DMS 273 treated with DMSO at 0.1 percent for 48 hours (cell line): ENCODE results near the gene OLAH.
"Not testable (repeated sequence)": the region's sequence is repeated elsewhere in the genome, so short reads cannot be mapped to it uniquely, and the experiment has no call there.

ENCODE experiments used
- DNase-seq: peaks from one replicate; lab custom pipeline; 2025; lab: John Stamatoyannopoulos, UW

OLAH gene

DNA sequence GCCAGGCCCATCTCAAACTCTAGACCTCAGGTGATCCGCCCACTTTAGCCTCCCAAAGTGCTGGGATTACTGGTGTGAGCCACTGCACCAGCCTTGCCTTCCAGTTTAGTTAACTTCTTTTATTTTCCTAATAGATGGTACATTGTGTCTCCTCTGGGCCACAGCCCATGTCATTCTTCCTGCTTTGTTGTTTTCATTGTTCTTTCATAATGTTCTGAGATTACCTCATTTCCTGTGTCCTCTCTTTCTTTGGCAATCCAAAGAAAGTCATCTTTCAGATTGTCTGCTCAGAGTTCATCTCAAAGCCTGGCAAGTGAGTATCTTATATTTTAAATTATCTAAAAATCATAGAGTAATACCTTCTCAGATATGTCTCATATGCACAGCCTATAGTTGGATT lies at the start of gene OLAH:
Gene OLAH (plus strand): TSS at position 270 of the 400 bp plus-strand sequence. CDS start 3,346 bp downstream, outside the sequence.
- no peak for DNase-seq

DNA sequence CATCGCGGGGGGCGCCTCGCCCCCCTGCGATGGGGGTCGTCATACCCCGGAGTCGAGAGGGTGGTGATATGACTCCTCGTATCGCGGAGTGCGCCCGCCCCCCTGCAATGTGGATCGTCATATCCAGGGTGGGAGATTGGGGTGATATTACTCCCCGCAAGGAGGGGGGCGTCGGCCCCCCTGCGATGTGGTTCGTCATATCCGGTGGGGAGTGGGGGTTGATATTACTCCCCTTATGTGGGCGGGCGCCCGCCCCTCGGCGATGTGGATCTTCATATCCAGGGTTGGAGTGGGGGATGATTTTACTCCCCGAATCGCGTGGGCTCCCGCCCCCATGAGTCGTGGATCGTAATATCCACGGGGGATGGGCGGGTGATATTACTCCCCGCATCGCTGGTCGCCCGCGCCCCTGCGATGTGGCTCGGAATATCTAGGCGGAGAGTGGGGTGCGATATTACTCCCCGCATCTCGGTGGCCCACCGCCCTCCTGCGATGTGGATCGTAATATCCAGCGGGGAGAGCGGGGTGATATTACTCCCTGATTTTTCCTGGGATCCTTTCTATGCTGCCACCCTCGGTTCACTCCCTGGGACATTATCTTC lies 47.7 kb upstream of the OLAH start:
- DNase-seq: no peak

DNA sequence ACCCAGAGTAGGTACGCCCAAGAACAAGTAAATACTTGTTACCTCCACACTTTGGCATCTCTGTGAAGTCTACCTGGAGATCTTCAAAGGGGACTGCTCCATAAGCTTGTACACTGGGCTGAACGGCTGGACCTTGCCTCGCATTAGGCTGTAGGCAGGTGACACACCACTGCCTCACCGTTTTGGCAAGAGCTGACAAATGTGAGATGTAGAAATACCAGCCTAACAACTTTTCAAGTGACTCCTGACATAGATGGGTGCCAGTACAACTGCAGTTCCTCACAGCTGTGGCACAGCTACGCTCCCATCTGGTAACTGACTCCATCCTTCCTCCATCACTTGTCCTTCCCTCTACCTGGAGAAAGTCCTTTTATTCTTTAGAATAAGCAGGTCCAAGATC lies 30.2 kb upstream of the OLAH start:
- DNase-seq: not testable (repeated sequence)

DNA sequence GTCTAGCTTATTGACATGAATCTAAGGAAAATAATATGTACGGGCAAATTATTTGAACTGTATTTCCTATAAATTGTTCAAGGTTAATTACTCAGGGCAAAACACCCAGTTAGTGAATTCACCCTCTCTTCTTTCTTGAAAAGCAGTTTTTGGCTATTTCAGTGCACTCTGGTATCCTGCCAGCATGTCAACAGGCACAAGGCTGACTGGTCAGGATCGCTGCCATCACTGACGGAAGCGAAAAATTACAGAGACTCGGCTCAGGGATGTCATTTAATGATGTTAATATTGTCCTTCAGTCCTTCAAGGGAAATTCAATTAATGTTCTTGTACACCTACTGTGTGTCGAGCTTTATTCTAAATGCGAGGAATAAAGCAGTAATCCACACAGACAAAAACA lies 28.3 kb upstream of the OLAH start:
- DNase-seq: no peak

DNA sequence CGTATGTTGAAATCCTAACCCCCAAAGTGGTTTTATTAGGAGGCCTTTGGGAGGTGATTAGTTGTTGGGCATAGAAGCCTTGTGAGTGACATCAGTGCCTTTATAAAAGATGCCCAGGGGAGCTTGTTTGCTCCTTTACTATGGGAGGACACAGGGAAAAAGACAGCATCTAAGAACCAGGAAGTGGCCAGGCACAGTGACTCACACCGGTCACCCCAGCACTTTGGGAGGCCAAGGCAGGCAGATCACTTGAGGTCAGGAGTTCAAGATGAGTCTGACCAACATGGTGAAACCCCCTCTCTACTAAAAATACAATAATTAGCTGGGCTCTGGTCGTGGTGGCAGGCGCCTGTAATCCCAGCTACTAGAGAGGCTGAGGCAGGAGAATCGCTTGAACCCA lies 22.8 kb upstream of the OLAH start:
- not testable (repeated sequence) for DNase-seq

DNA sequence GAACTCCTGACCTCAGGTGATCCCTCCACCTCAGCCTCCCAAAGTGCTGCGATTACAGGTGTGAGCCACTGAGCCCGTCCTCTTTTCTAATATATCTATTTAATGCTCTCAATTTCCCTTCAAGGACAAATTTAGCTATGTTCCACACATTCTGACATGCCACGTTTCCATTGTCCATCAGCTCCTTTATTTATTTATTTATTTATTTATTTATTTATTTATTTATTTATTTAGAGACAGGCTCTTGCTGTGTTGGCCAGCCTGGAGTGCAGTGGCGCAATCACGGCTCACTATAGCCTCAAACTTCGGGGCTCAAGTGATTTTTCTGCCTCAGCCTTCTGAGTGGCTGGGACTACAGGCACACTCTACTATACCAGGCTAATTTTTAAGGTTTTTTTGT lies 20.7 kb upstream of the OLAH start:
- DNase-seq: not testable (repeated sequence)

DNA sequence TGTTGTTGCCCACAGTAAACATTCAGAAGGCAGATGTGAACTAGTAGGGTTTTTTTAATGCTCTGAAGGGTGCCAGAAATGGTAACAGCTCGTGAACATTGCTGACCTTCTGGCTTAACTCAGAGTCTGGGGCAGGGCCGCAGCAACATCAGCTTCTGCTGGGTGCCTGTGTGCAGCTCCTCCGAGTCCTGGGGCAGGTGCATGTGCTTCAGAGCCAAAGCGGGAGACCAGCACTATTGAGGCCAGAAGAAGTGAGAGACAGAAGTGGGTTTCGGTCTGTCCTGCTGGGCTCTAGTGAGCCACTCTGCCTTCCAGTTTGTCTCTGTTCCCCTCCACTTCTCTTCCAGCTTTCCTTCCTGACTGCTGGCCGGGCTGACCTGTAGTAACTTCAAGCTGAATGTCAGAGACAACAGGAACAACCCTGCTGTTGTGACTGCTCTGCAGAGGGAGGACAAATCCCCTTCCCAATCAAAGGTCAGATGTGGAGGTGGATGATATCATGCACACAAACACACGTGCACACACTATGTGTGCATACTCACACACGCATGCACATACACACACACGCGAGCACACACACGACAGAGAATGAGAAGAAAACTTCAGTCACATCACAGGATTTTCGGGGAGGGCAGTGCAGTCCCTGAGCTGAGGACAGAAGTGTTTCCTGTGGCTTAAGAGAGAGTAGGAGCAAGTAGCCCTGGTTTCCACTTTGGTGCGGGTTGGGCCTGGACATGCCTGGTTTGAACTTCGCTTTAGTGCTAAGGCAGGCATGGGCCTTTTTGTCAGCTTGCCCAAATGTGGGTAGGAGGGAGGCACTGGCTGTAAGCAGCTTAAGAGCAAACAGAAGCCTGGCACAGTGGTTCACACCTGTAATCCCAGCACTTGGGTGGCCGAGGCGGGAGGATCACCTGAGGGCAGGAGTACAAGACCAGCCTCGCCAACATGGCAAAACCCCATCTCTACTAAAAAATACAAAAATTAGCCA lies 19.4 kb upstream of the OLAH start:
- DNase-seq: not testable (repeated sequence)

DNA sequence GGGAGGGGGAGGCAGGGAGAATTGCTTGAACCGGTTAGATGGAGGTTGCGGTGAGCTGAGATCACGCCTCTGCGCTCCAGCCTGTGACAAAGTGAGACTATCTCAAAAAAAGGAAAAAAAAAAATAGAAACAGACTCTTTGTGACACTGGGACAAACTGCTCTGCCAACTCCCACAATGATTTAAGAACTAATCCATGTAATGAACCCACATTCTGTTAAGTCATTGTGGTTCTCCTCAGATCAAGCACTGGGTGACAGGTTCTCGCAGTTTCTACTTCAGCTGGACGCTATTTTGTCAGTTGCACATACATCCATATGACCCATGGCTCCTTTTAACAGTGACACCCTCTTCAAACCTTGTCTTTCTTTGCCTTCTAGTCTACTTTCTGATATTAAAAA lies 18.7 kb upstream of the OLAH start:
- DNase-seq: not testable (repeated sequence)

DNA sequence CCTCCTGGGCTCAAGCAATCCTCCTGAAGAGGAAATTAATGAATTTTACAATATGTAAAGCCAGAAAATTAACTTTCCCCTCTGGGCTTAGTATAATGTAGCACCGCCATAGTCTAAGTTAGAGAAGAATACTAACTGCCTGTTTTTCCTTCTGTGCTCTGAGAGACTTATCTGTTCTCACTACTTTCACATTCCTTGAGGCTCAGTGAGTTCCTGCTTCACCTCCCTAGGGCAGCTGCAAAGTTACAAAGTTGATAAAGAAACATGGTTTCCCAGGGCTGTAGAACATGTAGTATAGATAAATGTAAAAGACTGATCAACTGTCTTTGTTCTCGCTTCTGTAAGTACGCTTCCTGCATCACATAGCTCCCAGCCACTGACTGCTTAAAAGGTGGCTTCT lies 16.0 kb upstream of the OLAH start:
- DNase-seq: no peak

DNA sequence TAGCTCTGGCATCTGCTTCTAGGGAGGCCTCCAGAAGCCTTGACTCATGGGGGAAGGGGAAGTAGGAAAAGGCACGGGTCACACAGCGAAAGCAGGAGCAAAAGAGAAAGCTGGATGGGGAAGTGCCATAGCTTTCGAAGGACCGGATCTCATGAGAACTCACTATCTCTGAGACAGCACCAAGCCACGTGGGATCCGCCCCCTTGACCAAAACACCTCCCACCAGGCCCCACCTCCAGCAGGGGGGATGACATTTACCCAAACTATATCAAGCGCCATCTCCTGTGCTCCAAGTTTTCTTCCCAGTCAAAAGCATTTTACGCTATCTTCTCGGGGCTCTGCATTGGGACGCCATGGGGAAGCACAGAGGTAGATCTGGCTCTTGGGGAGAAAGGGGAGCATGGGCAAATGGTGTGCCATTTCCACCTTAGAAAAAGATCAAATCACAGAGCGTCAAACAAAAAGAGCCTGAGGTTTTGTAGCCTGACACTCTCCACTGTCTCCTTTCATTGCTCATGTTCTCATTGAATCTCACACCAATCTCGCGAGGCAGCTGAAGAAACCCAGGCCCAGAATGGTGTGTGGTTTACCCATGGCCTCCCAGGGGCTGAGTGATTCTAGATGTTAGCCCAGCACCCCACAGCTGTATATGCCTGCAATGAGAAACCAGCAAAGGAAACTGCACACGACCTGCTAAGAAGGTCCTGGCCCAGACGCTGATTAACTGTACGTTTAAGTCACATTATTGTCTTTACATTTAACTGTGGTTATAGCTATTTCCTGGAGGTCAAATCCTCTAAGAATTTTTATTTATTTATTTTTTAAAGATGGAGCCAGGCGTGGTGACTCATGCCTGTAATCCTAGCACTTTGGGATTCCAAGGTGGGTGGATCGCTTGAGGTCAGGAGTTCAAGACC lies 8.1 kb upstream of the OLAH start:
- DNase-seq: no peak

DNA sequence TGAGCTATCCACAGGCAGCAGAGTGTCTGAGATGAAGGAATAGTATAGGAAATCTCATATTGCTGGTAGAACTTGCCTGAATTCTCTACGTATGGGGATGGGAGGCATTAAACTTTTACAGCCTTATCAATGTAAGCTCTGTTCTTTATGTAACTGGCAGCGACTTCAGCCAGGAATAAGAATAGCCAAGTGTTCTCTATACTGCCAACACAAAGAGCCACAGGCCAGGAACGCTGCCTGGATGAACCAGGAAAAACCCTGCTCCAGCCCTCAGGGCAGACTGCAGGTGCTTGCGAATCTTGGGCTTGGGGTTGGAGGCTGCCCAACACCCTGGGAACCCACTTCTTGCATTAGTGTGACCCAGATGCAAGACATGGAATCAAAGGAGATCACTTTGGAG lies 6.1 kb upstream of the OLAH start:
- no peak for DNase-seq

DNA sequence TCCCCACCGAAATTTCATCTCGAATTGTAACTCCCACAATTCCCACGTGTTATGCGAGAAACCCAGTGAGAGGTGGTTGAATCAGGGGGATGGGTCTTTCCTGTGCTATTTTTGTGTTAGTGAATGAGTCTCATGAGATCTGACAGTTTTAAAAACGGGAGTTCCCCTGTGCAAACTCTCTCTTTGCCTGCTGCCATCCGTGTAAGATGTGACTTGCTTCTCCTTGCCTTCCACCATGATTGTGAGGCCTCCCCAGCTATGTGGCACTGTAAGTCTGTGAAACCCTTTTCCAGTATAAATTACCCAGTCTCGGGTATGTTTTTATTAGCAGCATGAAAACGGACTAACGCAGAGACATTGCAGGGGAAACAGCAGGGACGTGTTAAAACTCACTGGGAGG lies 5.3 kb upstream of the OLAH start:
- no peak for DNase-seq

DNA sequence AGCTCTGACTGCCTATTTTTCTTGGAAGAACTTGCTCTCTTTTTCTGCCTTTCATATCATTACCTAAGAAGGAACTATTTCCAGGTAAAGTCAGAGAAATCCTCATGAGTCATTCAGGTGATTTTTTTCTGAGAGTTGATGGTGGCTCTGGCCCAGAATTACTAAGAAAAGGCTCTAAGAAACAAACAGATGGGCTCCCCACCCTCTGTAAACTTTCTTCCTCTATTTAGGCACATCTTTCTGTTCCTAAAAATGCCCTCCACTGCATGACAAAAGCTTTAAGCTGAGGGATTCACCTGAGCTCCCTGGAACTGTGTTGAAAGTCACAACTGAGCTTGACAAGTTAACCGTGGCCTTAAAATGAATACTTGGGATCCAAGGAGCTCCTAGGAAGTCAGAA lies 1.6 kb downstream of the OLAH start:
- DNase-seq: no peak

DNA sequence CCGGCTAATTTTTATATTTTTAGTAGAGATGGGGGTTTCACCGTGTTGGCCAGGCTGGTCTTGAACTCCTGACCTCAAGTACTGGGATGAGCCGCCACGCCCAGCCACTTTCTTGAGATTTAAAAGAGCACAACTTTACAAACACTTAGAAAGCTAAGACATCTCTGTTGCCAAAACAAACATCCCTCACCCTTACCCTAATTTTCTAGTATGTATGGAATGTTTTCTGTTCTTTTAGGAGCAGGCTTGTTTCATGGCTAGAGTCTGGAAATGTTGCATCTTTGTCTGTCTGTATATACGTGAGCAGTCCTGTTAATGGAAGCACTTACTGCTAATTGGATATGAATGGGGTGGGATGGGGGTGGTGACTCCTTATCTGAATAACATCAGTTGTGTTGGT lies 2.9 kb downstream of the OLAH start:
- no peak for DNase-seq

DNA sequence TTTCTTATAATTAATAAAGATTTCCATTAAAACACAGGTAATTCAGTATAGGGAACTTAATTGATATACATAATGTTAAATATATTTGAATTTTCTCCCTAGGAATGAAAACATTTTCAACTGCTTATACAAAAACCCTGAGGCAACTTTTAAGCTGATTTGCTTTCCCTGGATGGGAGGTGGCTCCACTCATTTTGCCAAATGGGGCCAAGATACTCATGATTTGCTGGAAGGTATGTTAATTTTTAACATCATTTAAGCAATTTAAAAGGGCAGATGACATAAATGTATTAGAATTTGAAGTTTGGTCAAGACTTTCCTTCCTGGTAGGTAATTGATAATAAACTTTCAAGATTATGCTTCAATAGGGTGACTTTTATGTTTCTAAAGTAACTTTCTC lies 5.8 kb downstream of the OLAH start:
- DNase-seq: no peak

DNA sequence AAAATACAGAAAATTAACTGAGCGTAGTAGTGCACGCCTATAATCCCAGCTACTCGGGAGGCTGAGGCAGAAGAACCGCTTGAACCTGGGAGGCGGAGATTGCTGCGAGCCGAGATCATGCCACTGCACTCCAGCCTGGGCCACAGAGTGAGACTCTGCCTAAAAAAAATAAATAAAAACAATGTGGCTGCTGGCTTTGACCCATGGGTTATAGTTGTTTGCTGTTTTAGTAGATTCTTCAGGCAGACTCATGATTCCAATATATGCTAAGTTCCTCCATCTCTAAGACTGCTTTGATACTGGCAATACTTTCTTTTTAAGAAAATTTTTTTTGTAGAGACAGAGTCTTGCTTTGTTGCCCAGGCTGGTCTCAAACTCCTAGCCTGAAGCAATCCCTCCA lies 8.4 kb downstream of the OLAH start:
- no peak for DNase-seq

DNA sequence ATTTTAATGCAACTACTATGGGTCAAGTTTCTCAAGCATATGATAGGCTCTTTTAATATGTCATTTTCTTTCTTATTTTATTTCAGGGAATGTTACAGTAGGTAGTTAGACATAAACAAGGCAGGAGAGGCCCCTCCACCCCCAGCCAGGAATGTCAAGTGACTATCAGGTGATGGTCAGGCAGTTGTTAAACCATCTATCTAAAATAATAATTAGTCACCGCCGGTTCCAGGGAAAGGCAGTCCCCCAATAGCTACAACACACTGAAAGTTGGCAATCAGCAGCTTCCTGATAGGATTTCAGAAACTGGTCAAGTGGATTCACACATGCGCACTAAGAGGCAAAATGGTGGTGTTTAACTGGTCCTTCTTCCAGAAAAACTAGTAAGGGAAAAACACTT lies 9.3 kb downstream of the OLAH start:
- no peak for DNase-seq

DNA sequence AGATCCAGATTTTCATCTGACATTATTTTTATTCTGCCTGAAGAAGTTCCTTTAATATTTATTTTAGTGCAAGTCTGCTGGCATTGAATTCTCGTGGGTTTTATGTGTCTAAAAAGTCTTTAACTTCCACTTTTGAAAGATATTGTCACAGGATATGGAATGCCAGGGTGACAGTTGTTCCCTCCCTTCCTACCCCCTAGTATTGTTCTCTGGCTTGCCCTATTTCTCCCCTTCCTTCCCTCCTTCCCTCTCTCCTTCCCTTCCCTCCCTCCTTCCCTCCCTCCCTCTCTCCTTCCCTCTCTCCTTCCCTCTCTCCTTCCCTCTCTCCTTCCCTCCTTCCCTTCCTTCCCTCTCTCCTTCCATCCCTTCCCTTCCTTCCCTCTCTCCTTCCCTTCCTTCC lies 14.9 kb downstream of the OLAH start:
- DNase-seq: no peak

DNA sequence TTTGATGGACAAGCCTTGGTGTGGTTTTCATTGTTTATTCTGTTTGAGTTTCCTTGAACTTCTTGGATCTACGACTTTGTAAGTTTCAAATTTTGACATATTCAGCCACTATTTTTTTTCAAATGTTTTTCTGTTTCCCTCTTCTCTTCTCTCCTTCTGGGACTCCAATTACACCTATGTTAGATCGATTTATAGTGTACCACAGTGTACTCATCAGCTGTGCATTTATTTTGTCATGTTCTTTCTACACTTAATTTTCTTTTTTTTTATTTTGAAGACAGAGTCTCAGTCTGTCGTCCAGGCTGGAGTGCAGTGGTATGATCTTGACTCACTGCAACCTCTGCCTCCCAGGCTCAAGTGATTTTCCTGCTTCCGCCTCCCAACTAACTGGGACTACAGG lies 16.2 kb downstream of the OLAH start:
- DNase-seq: no peak

DNA sequence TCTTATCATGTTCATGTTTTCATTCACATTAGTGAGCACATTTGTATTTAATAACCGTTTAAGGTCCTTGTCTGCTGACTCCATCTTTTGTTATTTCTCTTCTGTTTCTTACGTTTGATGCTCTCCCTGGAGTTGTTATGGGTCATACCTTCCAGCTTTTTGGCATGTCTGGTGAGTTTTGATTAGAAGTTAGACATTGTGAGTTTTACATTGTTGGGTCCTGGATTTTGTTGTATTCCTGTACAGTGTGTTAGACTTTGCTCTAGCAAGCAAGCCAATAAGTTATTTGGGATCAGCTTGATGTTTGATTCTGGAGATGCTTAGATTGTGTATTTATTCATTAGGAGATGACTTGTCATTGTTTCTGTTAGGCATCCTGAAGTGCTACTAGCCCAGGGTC lies 16.9 kb downstream of the OLAH start:
- DNase-seq: no peak

DNA sequence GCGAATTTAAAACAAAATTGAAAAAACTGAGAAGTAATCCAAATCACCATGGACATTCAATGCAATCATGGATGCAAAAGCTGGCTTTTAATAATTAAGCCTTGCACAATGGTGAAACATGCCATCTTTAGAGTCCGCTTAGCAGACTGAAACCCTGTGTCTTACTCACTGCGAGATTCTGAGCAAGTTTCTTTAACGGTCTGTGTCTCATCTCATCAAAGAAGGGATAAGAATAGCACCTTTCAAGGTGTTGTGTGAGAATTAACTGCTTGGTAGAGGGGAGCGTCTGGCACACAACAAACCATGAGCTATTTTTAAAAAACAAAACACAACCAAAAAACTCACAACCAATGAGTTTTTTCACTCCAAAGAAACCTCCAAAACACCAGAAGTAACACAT lies 23.4 kb downstream of the OLAH start:
- no peak for DNase-seq

DNA sequence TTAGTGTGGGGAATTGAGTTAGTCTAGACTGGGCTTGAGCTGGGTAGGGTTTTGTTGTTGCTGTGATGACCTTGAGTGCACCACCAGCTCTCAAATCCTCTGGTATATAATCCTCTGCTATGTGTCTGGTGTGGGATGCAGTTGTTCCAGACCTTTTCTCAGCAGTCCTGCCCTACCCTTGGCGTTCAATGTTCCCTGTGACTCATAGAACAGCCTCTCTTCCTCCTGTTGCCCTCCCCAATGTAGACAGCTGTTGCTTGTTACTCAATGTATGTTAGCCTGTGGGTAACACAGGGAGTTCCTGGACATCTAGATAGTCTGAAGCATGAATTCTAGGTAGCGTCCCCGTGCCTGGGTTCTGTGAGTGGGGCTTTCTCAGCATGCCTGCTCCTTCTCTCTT lies 25.1 kb downstream of the OLAH start:
- no peak for DNase-seq
